Spleen (tissue), 7 donors: ENCODE data around the gene CACNA1C.

ENCODE experiments used
- POLR2AphosphoS5 ChIP-seq, 3 donors: sonication (generic); formaldehyde crosslinking; IDR thresholded peaks; one replicate each; pipeline ENCODE4 v1.5.1; 2017; ENCODE audit warnings: antibody characterized with exemption in 3 of 3
- TF ChIP-seq, protein P1 (sequence below), 11 experiments: fragments of 200-600 bp in 7 of 11; fragments of 450-650 bp in 4 of 11; sonication (generic) in 4 of 11; IDR thresholded peaks in 8 of 11; conservative IDR thresholded peaks in 3 of 11; 1 replicate in 7 of 11; 2 replicates in 4 of 11; pipeline versions ENCODE4 v1.4.0 to v1.8.0; 2016 to 2021; ENCODE audit warnings: antibody characterized with exemption in 11 of 11, inconsistent platforms in 4 of 11, mild to moderate bottlenecking in 1 of 11
- donor health status: DM: no; HTN: no; CAD: no; lungs with moderate emphysema.
- donor health status: DM: no; HTN: no; CAD: no.
- donor health status: DM: no; HTN: no; CAD: no.

DNA sequence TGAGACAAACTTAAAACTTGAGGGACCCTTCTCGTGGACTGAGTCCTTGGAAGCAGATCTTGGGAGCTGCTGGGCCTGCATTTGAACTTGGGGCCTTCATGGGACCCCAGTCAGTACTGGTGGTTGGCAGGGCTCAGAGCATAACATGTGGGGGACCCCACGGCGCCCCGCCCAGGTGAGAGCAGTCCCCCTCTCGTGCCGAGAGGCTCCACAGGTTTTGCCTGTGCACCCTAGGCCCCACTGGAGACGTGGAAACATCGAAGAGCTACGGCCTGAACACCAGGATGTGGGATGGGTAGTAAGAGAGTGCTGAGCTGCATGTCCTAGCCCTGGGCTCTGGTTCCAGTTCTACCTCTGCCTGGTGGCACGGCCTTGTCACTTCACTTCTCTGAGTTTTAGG lies 84.1 kb downstream of the CACNA1C start:
- TF ChIP-seq, protein P1, sequence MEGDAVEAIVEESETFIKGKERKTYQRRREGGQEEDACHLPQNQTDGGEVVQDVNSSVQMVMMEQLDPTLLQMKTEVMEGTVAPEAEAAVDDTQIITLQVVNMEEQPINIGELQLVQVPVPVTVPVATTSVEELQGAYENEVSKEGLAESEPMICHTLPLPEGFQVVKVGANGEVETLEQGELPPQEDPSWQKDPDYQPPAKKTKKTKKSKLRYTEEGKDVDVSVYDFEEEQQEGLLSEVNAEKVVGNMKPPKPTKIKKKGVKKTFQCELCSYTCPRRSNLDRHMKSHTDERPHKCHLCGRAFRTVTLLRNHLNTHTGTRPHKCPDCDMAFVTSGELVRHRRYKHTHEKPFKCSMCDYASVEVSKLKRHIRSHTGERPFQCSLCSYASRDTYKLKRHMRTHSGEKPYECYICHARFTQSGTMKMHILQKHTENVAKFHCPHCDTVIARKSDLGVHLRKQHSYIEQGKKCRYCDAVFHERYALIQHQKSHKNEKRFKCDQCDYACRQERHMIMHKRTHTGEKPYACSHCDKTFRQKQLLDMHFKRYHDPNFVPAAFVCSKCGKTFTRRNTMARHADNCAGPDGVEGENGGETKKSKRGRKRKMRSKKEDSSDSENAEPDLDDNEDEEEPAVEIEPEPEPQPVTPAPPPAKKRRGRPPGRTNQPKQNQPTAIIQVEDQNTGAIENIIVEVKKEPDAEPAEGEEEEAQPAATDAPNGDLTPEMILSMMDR (IDR thresholded peaks at IDR 0.05 in 8 of 11, conservative IDR thresholded peaks at IDR 0.05 in 3 of 11) = no peak
- no peak for TF ChIP-seq POLR2AphosphoS5 (IDR thresholded peaks at IDR 0.05)
